Muscle layer of colon (tissue), 2 donors: ENCODE results near the gene ISLR2.

Experiments used
- H3K27ac ChIP-seq: one replicate; pipeline ENCODE4 v1.7.0; 2013; ENCODE audit warnings: low read depth, mild to moderate bottlenecking, low read length, moderate library complexity
- H3K27me3 ChIP-seq, 2 donors: one replicate each; pipeline ENCODE4 v1.7.0; 2013; ENCODE audit warnings: low read length in 2 of 2, mild to moderate bottlenecking in 2 of 2; ENCODE audit not compliant: insufficient read depth in 2 of 2, control insufficient read depth in 1 of 2
- H3K36me3 ChIP-seq: one replicate; pipeline ENCODE4 v1.7.0; 2013; ENCODE audit warnings: mild to moderate bottlenecking, low read length; ENCODE audit not compliant: insufficient read depth
- H3K4me1 ChIP-seq: one replicate; pipeline ENCODE4 v1.7.0; 2013; ENCODE audit warnings: mild to moderate bottlenecking, low read length; ENCODE audit not compliant: insufficient read depth
- H3K4me3 ChIP-seq, 2 donors: one replicate each; pipeline ENCODE4 v1.7.0; 2013; ENCODE audit warnings: low read length in 2 of 2, low read depth in 1 of 2, mild to moderate bottlenecking in 1 of 2, moderate library complexity in 1 of 2
- H3K9ac ChIP-seq: one replicate; pipeline ENCODE4 v1.7.0; 2013; ENCODE audit warnings: low read length
- H3K9me3 ChIP-seq: one replicate; pipeline ENCODE4 v1.7.0; 2013; ENCODE audit warnings: mild to moderate bottlenecking, low read length
- donor health status: abdominal sarcoma.
- donor health status: Adenocarcinoma of cecum.

Gene ISLR2

DNA sequence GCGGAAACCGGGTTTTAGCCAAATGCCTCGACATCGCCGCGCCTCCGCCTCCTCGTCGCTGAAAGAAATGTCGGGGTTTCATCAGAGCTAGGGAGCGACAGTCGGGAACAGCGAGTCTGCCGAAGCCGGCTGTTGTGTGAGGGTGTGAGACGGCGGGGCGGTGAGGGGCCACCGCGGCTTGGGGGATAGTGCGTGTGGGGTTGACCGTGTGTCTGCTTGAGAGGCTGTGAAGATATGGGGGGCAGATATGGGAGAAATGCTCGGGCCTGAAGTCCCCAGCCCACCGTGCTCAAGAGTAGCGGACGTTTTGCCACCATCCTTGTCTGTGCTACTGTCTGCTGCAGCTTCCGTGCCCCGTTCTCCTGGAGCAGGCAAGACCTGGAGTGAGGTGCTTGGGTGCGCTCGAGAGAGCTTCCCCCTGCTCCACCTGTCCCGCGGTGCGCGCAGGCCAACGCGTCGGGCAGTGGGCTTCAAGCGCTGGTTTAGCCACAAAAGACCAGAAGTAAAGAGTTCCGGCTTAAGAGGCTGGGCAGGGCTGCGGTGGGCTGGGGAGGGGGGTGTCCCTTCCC lies 716 bp upstream of the ISLR2 start:
- Histone ChIP-seq H3K27ac (no peak overlapping the region), H3K4me1 (peaks cover 11% of the 10 kb centered on the region), H3K27me3 (peaks cover 36 to 81% of the 10 kb centered on the region in 2 donors), H3K9ac (no peak overlapping the region), H3K36me3 (no peaks in the 10 kb centered on the region), H3K4me3 (no peak overlapping the region), H3K9me3 (no peaks in the 10 kb centered on the region)

DNA sequence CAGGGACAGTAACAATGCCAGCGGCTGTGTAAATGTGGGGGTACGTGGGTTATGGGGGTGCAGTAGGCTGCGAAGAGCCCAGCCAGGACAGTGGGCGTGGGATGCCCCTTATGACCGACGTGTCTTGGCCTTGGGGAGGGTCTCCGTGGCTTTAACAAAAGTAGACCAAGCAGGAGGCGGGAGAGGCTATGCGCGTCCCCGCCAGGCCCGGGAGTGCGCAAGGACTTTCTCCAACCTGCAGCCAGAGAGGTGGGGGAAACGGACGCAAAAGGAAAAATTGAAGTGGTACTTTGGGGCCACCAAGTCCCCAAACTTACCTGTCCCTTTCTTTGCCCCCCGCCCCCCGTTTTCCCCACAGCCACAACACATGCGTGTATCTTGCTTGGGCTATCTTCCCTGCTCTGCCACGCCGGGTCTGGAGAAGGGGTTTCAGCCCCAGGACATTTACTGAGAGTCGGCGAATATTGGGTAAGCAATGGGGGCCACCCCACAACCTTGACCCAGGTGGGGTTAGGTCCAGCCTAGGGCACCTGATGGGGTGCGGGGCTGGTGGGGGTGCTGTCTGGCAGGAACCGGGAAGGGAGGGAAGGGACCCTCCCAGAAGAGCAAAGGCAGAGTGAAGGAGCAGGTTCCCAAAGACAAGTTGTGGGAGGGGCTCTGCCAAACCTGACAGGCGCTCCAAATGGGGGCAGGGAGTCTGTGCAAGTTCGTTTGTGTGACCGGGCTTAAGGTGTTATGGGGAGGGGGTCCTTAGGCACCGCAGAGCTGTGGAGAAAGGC lies 652 bp downstream of the ISLR2 start:
- Histone ChIP-seq H3K36me3 (no peaks in the 10 kb centered on the region), H3K27ac (no peak overlapping the region), H3K4me3 (no peak overlapping the region), H3K4me1 (peaks cover 15% of the 10 kb centered on the region), H3K27me3 (peaks cover 42 to 87% of the 10 kb centered on the region in 2 donors), H3K9ac (no peak overlapping the region), H3K9me3 (no peaks in the 10 kb centered on the region)

DNA sequence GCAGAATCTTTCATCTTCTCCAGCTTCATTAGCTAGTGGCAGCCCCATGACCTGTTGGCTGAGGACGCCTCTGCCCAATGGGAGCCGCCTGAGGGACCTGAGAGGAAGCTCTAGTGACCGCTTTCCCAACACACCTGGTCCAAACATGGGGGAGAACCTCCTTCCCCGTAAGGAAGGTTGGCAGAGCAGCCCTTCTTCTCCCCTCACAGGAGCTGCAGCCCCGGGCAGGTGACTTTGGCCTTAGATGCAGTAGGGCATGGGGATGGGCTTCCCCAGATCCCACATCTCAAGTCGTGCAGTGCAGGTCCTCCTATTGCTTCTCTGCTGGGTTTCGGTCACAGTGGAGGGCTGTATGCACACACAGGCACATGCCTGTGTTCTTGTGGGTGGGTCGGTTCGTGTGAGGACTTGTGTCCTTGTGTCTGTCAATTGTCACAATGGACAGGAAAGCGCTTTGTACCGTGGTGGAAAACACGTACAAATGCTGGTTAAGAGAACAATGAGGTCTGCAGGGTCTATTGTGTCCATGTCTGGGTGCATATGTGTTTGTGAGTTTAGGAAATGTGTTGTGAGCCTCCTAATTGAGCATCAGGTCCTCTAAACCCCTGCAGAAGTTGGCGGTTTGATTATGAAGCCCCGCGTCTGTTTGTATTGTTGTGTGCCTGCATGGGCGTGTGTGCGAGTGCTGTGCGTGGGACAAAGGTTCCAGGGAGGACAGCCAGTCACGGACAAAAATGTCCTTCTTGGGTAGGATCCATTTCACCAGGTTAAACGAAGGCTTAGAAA lies 1.4 kb downstream of the ISLR2 start:
- Histone ChIP-seq H3K36me3 (no peaks in the 10 kb centered on the region), H3K9ac (no peak overlapping the region), H3K4me3 (no peak overlapping the region), H3K27me3 (peaks cover 45 to 92% of the 10 kb centered on the region in 2 donors), H3K27ac (no peak overlapping the region), H3K4me1 (peaks cover 19% of the 10 kb centered on the region), H3K9me3 (no peaks in the 10 kb centered on the region)

DNA sequence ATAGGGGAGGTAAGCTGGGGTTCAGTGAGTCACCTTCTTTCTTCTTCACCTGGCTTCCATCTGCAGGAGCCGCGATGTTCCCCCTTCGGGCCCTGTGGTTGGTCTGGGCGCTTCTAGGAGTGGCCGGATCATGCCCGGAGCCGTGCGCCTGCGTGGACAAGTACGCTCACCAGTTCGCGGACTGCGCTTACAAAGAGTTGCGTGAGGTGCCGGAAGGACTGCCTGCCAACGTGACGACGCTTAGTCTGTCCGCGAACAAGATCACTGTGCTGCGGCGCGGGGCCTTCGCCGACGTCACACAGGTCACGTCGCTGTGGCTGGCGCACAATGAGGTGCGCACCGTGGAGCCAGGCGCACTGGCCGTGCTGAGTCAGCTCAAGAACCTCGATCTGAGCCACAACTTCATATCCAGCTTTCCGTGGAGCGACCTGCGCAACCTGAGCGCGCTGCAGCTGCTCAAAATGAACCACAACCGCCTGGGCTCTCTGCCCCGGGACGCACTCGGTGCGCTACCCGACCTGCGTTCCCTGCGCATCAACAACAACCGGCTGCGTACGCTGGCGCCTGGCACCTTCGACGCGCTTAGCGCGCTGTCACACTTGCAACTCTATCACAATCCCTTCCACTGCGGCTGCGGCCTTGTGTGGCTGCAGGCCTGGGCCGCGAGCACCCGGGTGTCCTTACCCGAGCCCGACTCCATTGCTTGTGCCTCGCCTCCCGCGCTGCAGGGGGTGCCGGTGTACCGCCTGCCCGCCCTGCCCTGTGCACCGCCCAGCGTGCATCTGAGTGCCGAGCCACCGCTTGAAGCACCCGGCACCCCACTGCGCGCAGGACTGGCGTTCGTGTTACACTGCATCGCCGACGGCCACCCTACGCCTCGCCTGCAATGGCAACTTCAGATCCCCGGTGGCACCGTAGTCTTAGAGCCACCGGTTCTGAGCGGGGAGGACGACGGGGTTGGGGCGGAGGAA lies 2.6 kb downstream of the ISLR2 start:
- Histone ChIP-seq H3K4me1 (peaks cover 26% of the 10 kb centered on the region), H3K9ac (no peak overlapping the region), H3K27ac (no peak overlapping the region), H3K36me3 (no peaks in the 10 kb centered on the region), H3K27me3 (peaks cover 53 to 94% of the 10 kb centered on the region in 2 donors), H3K9me3 (no peaks in the 10 kb centered on the region), H3K4me3 (no peak overlapping the region)

DNA sequence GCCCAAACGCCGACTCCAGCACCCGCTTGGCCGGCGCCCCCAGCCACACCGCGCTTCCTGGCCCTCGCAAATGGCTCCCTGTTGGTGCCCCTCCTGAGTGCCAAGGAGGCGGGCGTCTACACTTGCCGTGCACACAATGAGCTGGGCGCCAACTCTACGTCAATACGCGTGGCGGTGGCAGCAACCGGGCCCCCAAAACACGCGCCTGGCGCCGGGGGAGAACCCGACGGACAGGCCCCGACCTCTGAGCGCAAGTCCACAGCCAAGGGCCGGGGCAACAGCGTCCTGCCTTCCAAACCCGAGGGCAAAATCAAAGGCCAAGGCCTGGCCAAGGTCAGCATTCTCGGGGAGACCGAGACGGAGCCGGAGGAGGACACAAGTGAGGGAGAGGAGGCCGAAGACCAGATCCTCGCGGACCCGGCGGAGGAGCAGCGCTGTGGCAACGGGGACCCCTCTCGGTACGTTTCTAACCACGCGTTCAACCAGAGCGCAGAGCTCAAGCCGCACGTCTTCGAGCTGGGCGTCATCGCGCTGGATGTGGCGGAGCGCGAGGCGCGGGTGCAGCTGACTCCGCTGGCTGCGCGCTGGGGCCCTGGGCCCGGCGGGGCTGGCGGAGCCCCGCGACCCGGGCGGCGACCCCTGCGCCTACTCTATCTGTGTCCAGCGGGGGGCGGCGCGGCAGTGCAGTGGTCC lies 3.5 kb downstream of the ISLR2 start:
- H3K27me3 ChIP-seq, result peaks cover 49 to 91% of the 10 kb centered on the region in 2 donors

DNA sequence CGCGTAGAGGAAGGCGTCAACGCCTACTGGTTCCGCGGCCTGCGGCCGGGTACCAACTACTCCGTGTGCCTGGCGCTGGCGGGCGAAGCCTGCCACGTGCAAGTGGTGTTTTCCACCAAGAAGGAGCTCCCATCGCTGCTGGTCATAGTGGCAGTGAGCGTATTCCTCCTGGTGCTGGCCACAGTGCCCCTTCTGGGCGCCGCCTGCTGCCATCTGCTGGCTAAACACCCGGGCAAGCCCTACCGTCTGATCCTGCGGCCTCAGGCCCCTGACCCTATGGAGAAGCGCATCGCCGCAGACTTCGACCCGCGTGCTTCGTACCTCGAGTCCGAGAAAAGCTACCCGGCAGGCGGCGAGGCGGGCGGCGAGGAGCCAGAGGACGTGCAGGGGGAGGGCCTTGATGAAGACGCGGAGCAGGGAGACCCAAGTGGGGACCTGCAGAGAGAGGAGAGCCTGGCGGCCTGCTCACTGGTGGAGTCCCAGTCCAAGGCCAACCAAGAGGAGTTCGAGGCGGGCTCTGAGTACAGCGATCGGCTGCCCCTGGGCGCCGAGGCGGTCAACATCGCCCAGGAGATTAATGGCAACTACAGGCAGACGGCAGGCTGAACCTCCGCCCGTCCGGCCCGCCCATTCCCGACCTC lies 4.1 kb downstream of the ISLR2 start:
- H3K9ac ChIP-seq, result no peak overlapping the region
- peaks cover 45 to 87% of the 10 kb centered on the region in 2 donors for H3K27me3 ChIP-seq
- H3K4me3 ChIP-seq, result no peak overlapping the region
- H3K9me3 ChIP-seq, result no peaks in the 10 kb centered on the region
- H3K36me3 ChIP-seq, result no peaks in the 10 kb centered on the region
- no peak overlapping the region for H3K27ac ChIP-seq
- H3K4me1 ChIP-seq, result peaks cover 18% of the 10 kb centered on the region

More for the DNA sequence above, 3.5 kb downstream of the ISLR2 start:
- Histone ChIP-seq H3K9me3 (no peaks in the 10 kb centered on the region), H3K4me3 (no peak overlapping the region), H3K9ac (no peak overlapping the region), H3K36me3 (no peaks in the 10 kb centered on the region), H3K4me1 (peaks cover 25% of the 10 kb centered on the region), H3K27ac (no peak overlapping the region)

DNA sequence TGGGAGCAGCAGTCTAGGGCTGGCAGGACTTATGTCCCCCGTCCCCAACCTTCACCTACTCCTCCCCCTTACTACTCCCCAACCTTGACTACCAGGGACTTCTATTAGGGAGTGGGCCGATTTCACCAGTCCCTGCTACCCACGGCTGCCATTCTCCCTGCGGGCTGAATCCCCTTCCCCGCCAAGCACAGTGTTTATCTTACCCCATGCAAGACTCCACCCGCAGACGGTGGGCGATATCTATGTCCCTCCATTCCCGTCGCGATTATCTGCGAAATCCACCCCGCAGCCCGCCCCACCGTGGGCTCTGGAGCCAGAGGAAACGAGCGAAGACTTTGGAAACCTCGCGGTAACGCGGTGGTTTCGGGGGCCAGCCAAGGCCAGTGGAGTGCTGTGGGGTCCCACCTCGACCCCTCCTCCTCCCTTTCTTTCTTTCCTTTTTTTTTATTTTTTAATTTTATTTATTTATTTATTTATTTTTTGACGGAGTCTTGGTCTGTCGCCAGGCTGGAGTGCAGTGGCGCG lies 4.7 kb downstream of the ISLR2 start:
- H3K4me1 ChIP-seq, result peaks cover 15% of the 10 kb centered on the region
- H3K9ac ChIP-seq, result no peak overlapping the region
- H3K27me3 ChIP-seq, result peaks cover 41 to 82% of the 10 kb centered on the region in 2 donors
- H3K9me3 ChIP-seq, result no peaks in the 10 kb centered on the region
- H3K4me3 ChIP-seq, result no peak overlapping the region
- no peaks in the 10 kb centered on the region for H3K36me3 ChIP-seq
- H3K27ac ChIP-seq, result no peak overlapping the region

DNA sequence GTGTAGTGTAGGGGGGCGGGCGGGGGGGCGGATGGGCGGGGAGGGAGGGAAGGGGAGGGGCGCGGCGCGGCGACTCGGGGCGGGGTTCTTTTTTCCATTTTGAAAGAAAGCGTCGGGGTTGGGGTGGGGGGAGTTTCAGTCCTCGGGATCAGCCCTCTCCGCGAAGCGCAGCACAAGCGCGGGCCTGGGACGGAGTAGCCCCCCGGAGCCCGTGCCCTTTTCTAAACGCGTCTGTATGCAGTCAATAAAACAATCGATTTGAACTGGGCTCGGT lies 6.1 kb downstream of the ISLR2 start:
- Histone ChIP-seq H3K27ac (no peak overlapping the region), H3K4me3 (peak overlapping the region in 1 of 2 donors; percentile 41), H3K4me1 (peaks cover 15% of the 10 kb centered on the region)

DNA sequence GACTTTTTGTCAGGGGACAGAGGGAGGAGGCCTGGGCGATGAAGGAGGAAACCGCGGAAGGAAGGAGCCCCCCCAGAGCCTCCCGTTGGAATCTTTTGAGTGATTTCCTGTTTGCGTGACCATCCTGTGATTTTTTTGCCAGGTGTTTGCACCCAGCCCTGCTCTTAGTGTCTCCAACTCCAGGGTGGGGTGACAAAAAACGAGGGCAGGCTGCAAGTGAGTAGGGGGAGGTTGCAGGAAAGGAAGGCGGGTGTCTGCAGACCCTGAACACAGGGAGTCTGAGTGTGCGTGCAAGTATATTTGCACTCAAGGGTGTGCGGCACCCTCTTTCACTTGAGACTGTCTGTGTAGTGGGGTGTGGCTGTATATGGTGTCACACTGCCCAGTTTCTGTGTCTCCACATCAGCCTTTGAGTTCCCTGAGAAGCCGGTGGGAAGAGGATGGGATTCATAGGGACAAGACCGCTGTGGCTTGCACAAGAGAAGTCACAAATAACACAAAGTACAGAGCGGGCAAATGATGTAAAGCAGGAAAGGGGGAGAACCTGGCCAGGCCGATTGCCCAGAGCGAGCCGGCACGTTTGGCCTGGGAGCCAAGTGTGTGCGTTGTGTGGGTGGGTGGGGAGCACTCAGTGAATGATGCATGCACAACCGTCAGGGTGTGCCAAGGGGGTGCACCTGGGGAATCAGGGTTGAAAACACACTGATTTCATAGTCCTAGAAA lies 6.6 kb downstream of the ISLR2 start:
- no peaks in the 10 kb centered on the region for H3K36me3 ChIP-seq
- H3K9ac ChIP-seq, result no peak overlapping the region
- H3K27ac ChIP-seq, result no peak overlapping the region
- peaks cover 28 to 65% of the 10 kb centered on the region in 2 donors for H3K27me3 ChIP-seq
- peaks cover 15% of the 10 kb centered on the region for H3K4me1 ChIP-seq
- H3K9me3 ChIP-seq, result no peaks in the 10 kb centered on the region
- peak overlapping the region in 1 of 2 donors; percentile 41 for H3K4me3 ChIP-seq

More for the DNA sequence above, 6.1 kb downstream of the ISLR2 start:
- peaks cover 33 to 70% of the 10 kb centered on the region in 2 donors for H3K27me3 ChIP-seq
- no peak overlapping the region for H3K9ac ChIP-seq
- H3K9me3 ChIP-seq, result no peaks in the 10 kb centered on the region
- no peaks in the 10 kb centered on the region for H3K36me3 ChIP-seq

DNA sequence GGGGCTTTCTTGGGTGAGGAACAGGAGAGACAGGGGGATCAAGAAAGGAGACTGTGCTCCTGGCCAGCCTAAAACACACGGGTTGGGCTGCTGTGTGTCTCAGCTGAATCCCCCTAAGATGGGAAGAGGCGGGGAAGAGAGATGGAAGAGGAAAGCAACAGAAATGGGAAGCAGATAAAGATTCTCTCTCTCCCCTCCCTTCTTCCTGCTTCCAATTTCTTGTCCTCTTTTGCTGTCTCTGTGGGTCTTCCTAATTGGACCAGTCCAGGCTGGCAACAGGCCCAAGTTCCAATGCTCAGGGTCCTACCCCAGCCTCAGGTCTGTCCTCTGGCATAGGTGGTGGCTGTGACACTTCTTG lies 7.1 kb downstream of the ISLR2 start:
- peaks cover 24 to 60% of the 10 kb centered on the region in 2 donors for H3K27me3 ChIP-seq
- H3K4me3 ChIP-seq, result no peak overlapping the region
- no peak overlapping the region for H3K27ac ChIP-seq
- H3K36me3 ChIP-seq, result no peaks in the 10 kb centered on the region
- no peak overlapping the region for H3K9ac ChIP-seq
- H3K4me1 ChIP-seq, result peaks cover 15% of the 10 kb centered on the region
- H3K9me3 ChIP-seq, result no peaks in the 10 kb centered on the region
